ENCODE measurements around the gene KLHL40.

GRCh38 chr3:42691816-42692666, 6.7 kb downstream of the KLHL40 start:
- TF ChIP-seq CTCF (IDR thresholded peaks at IDR 0.05): no peak
- no peak for TF ChIP-seq POLR2A (IDR thresholded peaks at IDR 0.05; ENCODE audit: low read depth)
- TF ChIP-seq POLR2AphosphoS5 (IDR thresholded peaks at IDR 0.05): no peak

Measured in esophagus muscularis mucosa (tissue), 3 donors.